Endodermal cell (in vitro differentiated cells): ENCODE data around the gene MUCL3. TPM values are rescaled to one million over a fixed set of nuclear protein-coding genes. Genes with fewer than 3 reads are reported as not detected.
"Not testable (repeated sequence)": the region's sequence is repeated elsewhere in the genome, so short reads cannot be mapped to it uniquely, and the experiment has no call there.

Experiments used
- DNase-seq: peaks from one replicate; pipeline ENCODE4 v3.0.0-alpha.2; 2017
- H3K27ac ChIP-seq: 2 replicates; pipeline ENCODE4 v1.5.1; 2013; ENCODE audit warnings: mild to moderate bottlenecking, low read depth, low read length, moderate library complexity
- H3K27me3 ChIP-seq: 2 replicates; pipeline ENCODE4 v1.6.1; 2013; ENCODE audit warnings: mild to moderate bottlenecking, low read length, moderate library complexity; ENCODE audit not compliant: insufficient read depth, control insufficient read depth, poor library complexity, severe bottlenecking
- H3K36me3 ChIP-seq: 2 replicates; pipeline ENCODE4 v1.7.0; 2013; ENCODE audit warnings: mild to moderate bottlenecking, low read length, moderate library complexity; ENCODE audit not compliant: control insufficient read depth, insufficient read depth
- H3K4me1 ChIP-seq: one replicate; pipeline ENCODE4 v1.7.0; 2013; ENCODE audit warnings: low read length; ENCODE audit not compliant: control insufficient read depth, insufficient read depth
- H3K4me3 ChIP-seq: 2 replicates; pipeline ENCODE4 v1.5.1; 2013; ENCODE audit warnings: mild to moderate bottlenecking, low read length, moderate library complexity
- H3K9ac ChIP-seq: 2 replicates; pipeline ENCODE4 v1.6.1; 2013; ENCODE audit warnings: mild to moderate bottlenecking, low read length, moderate library complexity; ENCODE audit not compliant: poor library complexity, severe bottlenecking; ENCODE audit errors: extremely low read depth
- H3K9me3 ChIP-seq: 2 replicates; pipeline ENCODE4 v1.6.1; 2013; ENCODE audit warnings: mild to moderate bottlenecking, low read length, moderate library complexity; ENCODE audit not compliant: control insufficient read depth
- H3K27ac Mint-ChIP-seq: 2 replicates; pipeline ENCODE4 v1.8.0; 2020; ENCODE audit warnings: mixed read lengths
- H3K27me3 Mint-ChIP-seq: 2 replicates; pipeline ENCODE4 v1.8.0; 2021; ENCODE audit warnings: mild to moderate bottlenecking, mixed read lengths; ENCODE audit not compliant: insufficient read depth
- H3K36me3 Mint-ChIP-seq: 2 replicates; pipeline ENCODE4 v1.8.0; 2020; ENCODE audit warnings: low read depth, mixed read lengths
- H3K4me1 Mint-ChIP-seq: 2 replicates; pipeline ENCODE4 v1.8.0; 2020; ENCODE audit warnings: mixed read lengths
- H3K4me3 Mint-ChIP-seq: 2 replicates; pipeline ENCODE4 v1.8.0; 2020; ENCODE audit warnings: mild to moderate bottlenecking, moderate library complexity, mixed read lengths
- H3K9me3 Mint-ChIP-seq: 2 replicates; pipeline ENCODE4 v1.8.0; 2020; ENCODE audit warnings: mild to moderate bottlenecking, mixed read lengths
- WGBS, 2 experiments: methylation state at CpG; one replicate each; pipeline versions ENCODE4 v1.1.5 to v1.1.7; 2013; ENCODE audit warnings: missing lambda C conversion rate in 2 of 2, mixed read lengths in 1 of 2; ENCODE audit not compliant: insufficient coverage in 1 of 2, insufficient read length in 1 of 2; 5-methylcytosine and 5-hydroxymethylcytosine counted together
- total RNA-seq, 2 donors: library from RNA; stranded (reverse); fragmentation: NEBNext Ultra II Directional in 1 of 2; extraction: Animal tissue kit (Norgen Biotek cat#: 25700) in 1 of 2; gene quantifications; 2 replicates in 1 of 2; 3 replicates in 1 of 2; pipeline ENCODE4 v1.2.1, GENCODE V29; 2021
- TF ChIP-seq, protein P1 (sequence below): fragments of 200-600 bp; sonication (generic); conservative IDR thresholded peaks from 2 replicates; pipeline ENCODE4 v1.5.0; 2021; ENCODE audit warnings: antibody characterized with exemption, mild to moderate bottlenecking

The MUCL3 gene
- total RNA-seq, 2 donors from 2014 or later: 0.18 TPM

DNA sequence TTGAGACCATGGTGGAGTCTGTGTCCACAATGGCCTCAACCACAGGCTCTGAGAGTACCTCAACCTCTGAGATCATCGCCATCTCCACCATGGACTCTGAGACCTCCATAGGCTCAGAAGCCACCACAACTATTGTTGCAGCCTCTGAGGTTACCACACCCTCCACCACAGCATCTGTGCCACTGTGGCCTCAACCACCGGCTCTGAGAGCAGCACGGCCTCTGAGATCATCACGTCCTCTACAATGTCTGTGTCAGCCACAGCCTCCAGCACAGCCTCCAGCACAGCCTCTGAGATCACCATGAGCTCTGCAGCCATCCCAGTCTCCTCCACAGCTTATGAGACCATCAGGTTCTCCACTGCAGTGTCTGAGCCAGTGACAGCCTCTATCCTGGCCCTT is 23.3 kb downstream of the MUCL3 start:
- Histone ChIP-seq H3K27ac (no peak overlapping the region), H3K36me3 (no peaks in the 10 kb centered on the region), H3K4me3 (no peak overlapping the region), H3K9ac (no peak overlapping the region), H3K27me3 (no peaks in the 10 kb centered on the region), H3K9me3 (no peaks in the 10 kb centered on the region), H3K4me1 (no peaks in the 10 kb centered on the region)
- Mint-ChIP-seq H3K27ac (no peak overlapping the region), H3K4me1 (peaks cover 9% of the 10 kb centered on the region), H3K4me3 (no peak overlapping the region), H3K27me3 (peaks cover 23% of the 10 kb centered on the region), H3K9me3 (peaks cover 2% of the 10 kb centered on the region), H3K36me3 (no peaks in the 10 kb centered on the region)
- WGBS, 2 experiments: 96% methylated on average over 4 of the region's 4 CpGs; no CpG with 5 or more reads in 1 of the 2 experiments
- DNase-seq: no peak
- TF ChIP-seq, protein P1, sequence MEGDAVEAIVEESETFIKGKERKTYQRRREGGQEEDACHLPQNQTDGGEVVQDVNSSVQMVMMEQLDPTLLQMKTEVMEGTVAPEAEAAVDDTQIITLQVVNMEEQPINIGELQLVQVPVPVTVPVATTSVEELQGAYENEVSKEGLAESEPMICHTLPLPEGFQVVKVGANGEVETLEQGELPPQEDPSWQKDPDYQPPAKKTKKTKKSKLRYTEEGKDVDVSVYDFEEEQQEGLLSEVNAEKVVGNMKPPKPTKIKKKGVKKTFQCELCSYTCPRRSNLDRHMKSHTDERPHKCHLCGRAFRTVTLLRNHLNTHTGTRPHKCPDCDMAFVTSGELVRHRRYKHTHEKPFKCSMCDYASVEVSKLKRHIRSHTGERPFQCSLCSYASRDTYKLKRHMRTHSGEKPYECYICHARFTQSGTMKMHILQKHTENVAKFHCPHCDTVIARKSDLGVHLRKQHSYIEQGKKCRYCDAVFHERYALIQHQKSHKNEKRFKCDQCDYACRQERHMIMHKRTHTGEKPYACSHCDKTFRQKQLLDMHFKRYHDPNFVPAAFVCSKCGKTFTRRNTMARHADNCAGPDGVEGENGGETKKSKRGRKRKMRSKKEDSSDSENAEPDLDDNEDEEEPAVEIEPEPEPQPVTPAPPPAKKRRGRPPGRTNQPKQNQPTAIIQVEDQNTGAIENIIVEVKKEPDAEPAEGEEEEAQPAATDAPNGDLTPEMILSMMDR: no peak

DNA sequence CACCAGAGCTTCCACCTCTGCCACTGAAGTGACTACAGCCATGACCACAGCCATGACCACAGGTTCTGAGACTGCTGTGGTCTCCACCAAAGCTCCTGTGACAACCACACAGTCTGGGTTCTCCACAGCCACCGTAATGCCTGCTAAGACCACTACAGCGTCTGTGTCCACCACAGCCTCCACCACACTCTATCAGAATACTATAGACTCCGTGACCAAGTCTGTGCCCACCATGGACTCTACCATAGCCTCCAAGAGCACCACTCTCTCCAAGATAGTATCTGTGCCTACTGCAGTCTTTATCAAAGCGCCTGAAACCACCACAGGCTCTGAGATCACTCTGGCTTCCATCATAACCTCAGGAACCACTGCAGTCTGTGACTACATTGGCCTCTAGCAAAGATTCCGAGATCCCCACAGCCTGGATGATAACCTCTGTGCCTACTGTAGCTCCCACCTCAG is 24.4 kb downstream of the MUCL3 start:
- TF ChIP-seq, protein P1: no peak
- H3K27ac ChIP-seq: no peak overlapping the region
- no peak overlapping the region for H3K9ac ChIP-seq
- no peak overlapping the region for H3K4me3 ChIP-seq
- DNase-seq: no peak
- H3K4me1 ChIP-seq: no peaks in the 10 kb centered on the region
- H3K27me3 ChIP-seq: no peaks in the 10 kb centered on the region
- H3K36me3 Mint-ChIP-seq: no peaks in the 10 kb centered on the region
- H3K4me1 Mint-ChIP-seq: peaks cover 9% of the 10 kb centered on the region
- H3K36me3 ChIP-seq: no peaks in the 10 kb centered on the region
- WGBS, 2 experiments: 91 to 96% methylated on average over 4 to 5 of the region's 5 CpGs
- H3K9me3 Mint-ChIP-seq: no peaks in the 10 kb centered on the region
- H3K27ac Mint-ChIP-seq: no peak overlapping the region
- no peaks in the 10 kb centered on the region for H3K9me3 ChIP-seq
- H3K27me3 Mint-ChIP-seq: peaks cover 23% of the 10 kb centered on the region
- H3K4me3 Mint-ChIP-seq: no peak overlapping the region

DNA sequence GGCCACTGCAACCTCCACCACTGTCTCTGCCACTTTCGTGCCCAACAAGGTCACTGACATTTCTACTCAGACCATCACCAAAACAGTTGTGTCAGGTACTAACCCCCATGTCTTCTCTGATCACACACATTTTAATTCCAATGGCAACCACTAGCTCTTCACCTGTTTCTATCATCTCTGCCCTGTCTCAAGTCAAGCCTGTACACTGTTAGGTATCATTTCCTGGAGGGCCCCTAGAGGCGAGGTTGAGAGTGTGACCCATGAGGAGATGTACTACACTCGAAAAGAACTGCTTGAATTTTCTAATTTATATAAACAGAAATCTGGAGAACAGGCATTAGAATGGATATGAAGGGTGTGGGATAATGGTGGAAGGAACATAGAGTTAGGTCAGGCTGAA is 25.4 kb downstream of the MUCL3 start:
- Histone ChIP-seq H3K9me3 (no peaks in the 10 kb centered on the region), H3K36me3 (no peaks in the 10 kb centered on the region), H3K4me1 (no peaks in the 10 kb centered on the region), H3K4me3 (no peak overlapping the region), H3K27me3 (no peaks in the 10 kb centered on the region), H3K9ac (no peak overlapping the region), H3K27ac (no peak overlapping the region)
- peaks cover 22% of the 10 kb centered on the region for H3K27me3 Mint-ChIP-seq
- H3K4me1 Mint-ChIP-seq: peaks cover 9% of the 10 kb centered on the region
- TF ChIP-seq, protein P1: no peak
- no peak overlapping the region for H3K27ac Mint-ChIP-seq
- H3K4me3 Mint-ChIP-seq: no peak overlapping the region
- no peaks in the 10 kb centered on the region for H3K36me3 Mint-ChIP-seq
- no peak for DNase-seq
- 82 to 86% methylated on average over 1 to 3 of the region's 3 CpGs for WGBS, 2 experiments
- H3K9me3 Mint-ChIP-seq: no peaks in the 10 kb centered on the region

DNA sequence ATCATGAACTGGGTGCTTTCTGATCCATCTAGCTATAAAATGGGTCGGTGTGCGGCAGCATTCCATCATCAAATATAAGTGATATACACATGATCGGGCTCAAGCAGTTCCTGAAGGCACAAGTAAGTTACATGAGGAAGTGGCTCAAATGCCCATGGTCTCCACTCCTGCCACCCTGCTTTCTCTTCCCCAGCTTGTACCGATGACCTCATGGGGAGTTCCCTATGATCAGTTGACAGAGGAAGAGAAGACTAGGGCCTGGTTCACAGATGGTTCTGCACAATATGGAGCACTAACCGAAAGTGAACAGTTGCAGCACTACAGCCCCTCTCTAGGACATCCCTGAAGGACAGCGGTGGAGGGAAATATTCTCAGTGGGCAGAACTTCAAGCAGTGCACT is 28.4 kb downstream of the MUCL3 start:
- H3K4me3 ChIP-seq, H3K9ac ChIP-seq, H3K36me3 ChIP-seq, H3K9me3 ChIP-seq, H3K4me1 Mint-ChIP-seq, H3K4me1 ChIP-seq, H3K27ac Mint-ChIP-seq, H3K4me3 Mint-ChIP-seq, H3K36me3 Mint-ChIP-seq, DNase-seq, H3K27me3 ChIP-seq, H3K27ac ChIP-seq, H3K9me3 Mint-ChIP-seq: not testable (repeated sequence)
- peaks cover 20% of the 10 kb centered on the region for H3K27me3 Mint-ChIP-seq
- 90 to 99% methylated on average over 6 of the region's 6 CpGs for WGBS, 2 experiments
